Body of pancreas (tissue), 4 donors: ENCODE data around the gene LRRC37B.
"Not testable (repeated sequence)": the region's sequence is repeated elsewhere in the genome, so short reads cannot be mapped to it uniquely, and the experiment has no call there.

ENCODE experiments used
- POLR2A ChIP-seq, 3 donors: fragments of 450-650 bp; IDR thresholded peaks; one replicate each; pipeline ENCODE4 v1.6.1; 2016; ENCODE audit warnings: antibody characterized with exemption in 3 of 3, mild to moderate bottlenecking in 2 of 3
- TF ChIP-seq, protein P1 (sequence below), 7 experiments: fragments of 450-650 bp in 4 of 7; fragments of 200-600 bp in 3 of 7; sonication (generic) in 3 of 7; IDR thresholded peaks; one replicate each; pipeline ENCODE4 v1.5.1; 2016 to 2019; ENCODE audit warnings: antibody characterized with exemption in 7 of 7

DNA sequence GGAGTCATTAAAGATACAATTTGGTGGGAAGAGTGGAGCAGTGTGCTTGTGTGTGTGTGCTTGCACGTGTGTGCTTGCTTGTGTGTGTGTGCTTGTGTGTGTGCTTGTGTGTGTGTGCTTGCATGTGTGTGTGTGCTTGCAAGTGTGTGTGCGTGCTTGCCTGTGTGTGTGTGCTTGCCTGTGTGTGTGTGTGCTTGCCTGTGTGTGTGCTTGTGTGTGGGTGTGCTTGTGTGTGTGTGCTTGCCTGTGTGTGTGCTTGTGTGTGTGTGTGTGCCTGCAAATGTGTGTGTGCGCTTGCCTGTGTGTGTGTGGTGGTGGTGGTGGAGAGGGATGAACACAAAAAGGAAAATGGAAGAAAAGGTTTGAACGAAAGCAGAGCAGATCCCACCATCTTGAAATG is 20.1 kb downstream of the LRRC37B start:
- TF ChIP-seq, protein P1, sequence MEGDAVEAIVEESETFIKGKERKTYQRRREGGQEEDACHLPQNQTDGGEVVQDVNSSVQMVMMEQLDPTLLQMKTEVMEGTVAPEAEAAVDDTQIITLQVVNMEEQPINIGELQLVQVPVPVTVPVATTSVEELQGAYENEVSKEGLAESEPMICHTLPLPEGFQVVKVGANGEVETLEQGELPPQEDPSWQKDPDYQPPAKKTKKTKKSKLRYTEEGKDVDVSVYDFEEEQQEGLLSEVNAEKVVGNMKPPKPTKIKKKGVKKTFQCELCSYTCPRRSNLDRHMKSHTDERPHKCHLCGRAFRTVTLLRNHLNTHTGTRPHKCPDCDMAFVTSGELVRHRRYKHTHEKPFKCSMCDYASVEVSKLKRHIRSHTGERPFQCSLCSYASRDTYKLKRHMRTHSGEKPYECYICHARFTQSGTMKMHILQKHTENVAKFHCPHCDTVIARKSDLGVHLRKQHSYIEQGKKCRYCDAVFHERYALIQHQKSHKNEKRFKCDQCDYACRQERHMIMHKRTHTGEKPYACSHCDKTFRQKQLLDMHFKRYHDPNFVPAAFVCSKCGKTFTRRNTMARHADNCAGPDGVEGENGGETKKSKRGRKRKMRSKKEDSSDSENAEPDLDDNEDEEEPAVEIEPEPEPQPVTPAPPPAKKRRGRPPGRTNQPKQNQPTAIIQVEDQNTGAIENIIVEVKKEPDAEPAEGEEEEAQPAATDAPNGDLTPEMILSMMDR (IDR thresholded peaks at IDR 0.05), result not testable (repeated sequence)
- TF ChIP-seq POLR2A (IDR thresholded peaks at IDR 0.05), result not testable (repeated sequence)
